ENCODE results near the gene TINCR.

TINCR gene

GRCh38 chr19:5553892-5554291, 13.9 kb downstream of the TINCR start:
- no peak for TF ChIP-seq CTCF (IDR thresholded peaks at IDR 0.05)

GRCh38 chr19:5547881-5548280, 19.9 kb downstream of the TINCR start:
- TF ChIP-seq CTCF (IDR thresholded peaks at IDR 0.05): peak; percentile 41; the same call in 1 of the 2 replicates

- no peak for TF ChIP-seq CTCF (IDR thresholded peaks at IDR 0.05)
Measured at GRCh38 chr19:5545984-5546383, 21.8 kb downstream of the TINCR start.

GRCh38 chr19:5545051-5545450, 22.7 kb downstream of the TINCR start:
- no peak for TF ChIP-seq CTCF (IDR thresholded peaks at IDR 0.05)

- no peak for TF ChIP-seq CTCF (IDR thresholded peaks at IDR 0.05)
Measured at GRCh38 chr19:5542665-5543064, 25.1 kb downstream of the TINCR start.

GRCh38 chr19:5541456-5541855, 26.3 kb downstream of the TINCR start:
- no peak for TF ChIP-seq CTCF (IDR thresholded peaks at IDR 0.05)

- no peak for TF ChIP-seq CTCF (IDR thresholded peaks at IDR 0.05)
Measured at GRCh38 chr19:5540208-5540607, 27.5 kb downstream of the TINCR start.

GRCh38 chr19:5537870-5538269, 29.9 kb downstream of the TINCR start:
- TF ChIP-seq CTCF (IDR thresholded peaks at IDR 0.05): no peak
